Effector CD4-positive, alpha-beta T cell (primary cell): ENCODE measurements around the gene EVPLL.
"Not testable (repeated sequence)": the region's sequence is repeated elsewhere in the genome, so short reads cannot be mapped to it uniquely, and the experiment has no call there.

Source experiments
- DNase-seq: peaks from one replicate; pipeline ENCODE4 v3.0.0-alpha.2; 2020

EVPLL gene

GRCh38 chr17:18426639-18427038 is 49.1 kb downstream of the EVPLL start:
- DNase-seq = not testable (repeated sequence)

- not testable (repeated sequence) for DNase-seq
Observed at GRCh38 chr17:18432206-18432605, 54.6 kb downstream of the EVPLL start.
